Suprapubic skin (tissue), 4 donors: ENCODE data around the gene CLASP1. TPM values are rescaled to one million over a fixed set of nuclear protein-coding genes. Genes with fewer than 3 reads are reported as not detected.
A peak's percentile ranks its signal among the peaks of the same experiment; 100 is the strongest.
"Not testable (repeated sequence)": the region's sequence is repeated elsewhere in the genome, so short reads cannot be mapped to it uniquely, and the experiment has no call there.

Source experiments
- DNase-seq, 2 donors: peaks; one replicate each; pipeline ENCODE4 v3.0.0-alpha.2; 2019; ENCODE audit warnings: low spot score in 2 of 2
- H3K27ac ChIP-seq: fragments of 200-600 bp; sonication (generic); one replicate; pipeline ENCODE4 v1.5.1; 2019
- H3K27me3 ChIP-seq: fragments of 200-600 bp; sonication (generic); one replicate; pipeline ENCODE4 v1.5.1; 2019
- H3K36me3 ChIP-seq: fragments of 200-600 bp; sonication (generic); one replicate; pipeline ENCODE4 v1.5.1; 2019
- H3K4me1 ChIP-seq: fragments of 200-600 bp; sonication (generic); one replicate; pipeline ENCODE4 v1.5.1; 2019
- H3K4me3 ChIP-seq: fragments of 200-600 bp; sonication (generic); one replicate; pipeline ENCODE4 v1.5.1; 2019; ENCODE audit warnings: mild to moderate bottlenecking
- H3K9me3 ChIP-seq: fragments of 200-600 bp; sonication (generic); one replicate; pipeline ENCODE4 v1.5.1; 2019
- EP300 ChIP-seq: sonication (generic); formaldehyde crosslinking; IDR thresholded peaks from one replicate; pipeline ENCODE4 v1.6.1; 2017; ENCODE audit warnings: antibody characterized with exemption
- POLR2A ChIP-seq, 2 donors: fragments of 450-650 bp; IDR thresholded peaks; one replicate each; pipeline ENCODE4 v1.6.1; 2017; ENCODE audit warnings: antibody characterized with exemption in 2 of 2, mild to moderate bottlenecking in 2 of 2, moderate library complexity in 2 of 2
- POLR2AphosphoS5 ChIP-seq, 3 donors: sonication (generic); formaldehyde crosslinking; IDR thresholded peaks; one replicate each; pipeline ENCODE4 v1.6.1; 2017; ENCODE audit warnings: antibody characterized with exemption in 3 of 3
- whole genome bisulfite sequencing: methylation state at CpG from one replicate; pipeline ENCODE4 v1.1.5; 2018; 5-methylcytosine and 5-hydroxymethylcytosine counted together
- total RNA-seq, 4 donors: library from RNA; depleted of rRNA; stranded (reverse); fragments of >200 nt; gene quantifications; one replicate each; pipeline ENCODE4 v1.1.0, GENCODE V29; 2016
- TF ChIP-seq, protein P1 (sequence below), 2 donors: fragments of 200-600 bp in 1 of 2; fragments of 450-650 bp in 1 of 2; sonication (generic) in 1 of 2; IDR thresholded peaks; one replicate each; pipeline ENCODE4 v1.5.1; 2016 to 2019; ENCODE audit warnings: antibody characterized with exemption in 2 of 2, mild to moderate bottlenecking in 1 of 2, moderate library complexity in 1 of 2

Gene CLASP1
- total RNA-seq, 4 donors from 2014 or later: 53.3 to 99.5 (median 67.6) TPM

DNA sequence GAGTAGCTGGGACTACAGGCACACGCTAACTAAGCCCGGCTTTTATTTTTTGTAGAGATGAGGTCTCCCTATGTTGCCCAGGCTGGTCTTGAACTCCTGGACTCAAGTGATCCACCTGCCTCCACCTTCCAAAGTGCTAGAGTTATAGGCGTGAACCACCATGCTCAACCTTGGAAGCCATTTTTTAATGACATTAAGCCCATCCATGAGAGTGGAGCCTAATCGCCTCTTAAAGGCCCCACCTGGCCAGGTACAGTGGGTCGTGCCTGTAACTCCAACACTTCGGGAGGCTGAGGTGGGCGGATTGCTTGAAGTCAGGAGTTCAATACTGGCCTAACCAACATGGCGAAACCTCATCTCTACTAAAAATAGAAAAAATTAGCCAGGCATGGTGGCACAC is 322.6 kb downstream of the CLASP1 start:
- TF ChIP-seq, protein P1, sequence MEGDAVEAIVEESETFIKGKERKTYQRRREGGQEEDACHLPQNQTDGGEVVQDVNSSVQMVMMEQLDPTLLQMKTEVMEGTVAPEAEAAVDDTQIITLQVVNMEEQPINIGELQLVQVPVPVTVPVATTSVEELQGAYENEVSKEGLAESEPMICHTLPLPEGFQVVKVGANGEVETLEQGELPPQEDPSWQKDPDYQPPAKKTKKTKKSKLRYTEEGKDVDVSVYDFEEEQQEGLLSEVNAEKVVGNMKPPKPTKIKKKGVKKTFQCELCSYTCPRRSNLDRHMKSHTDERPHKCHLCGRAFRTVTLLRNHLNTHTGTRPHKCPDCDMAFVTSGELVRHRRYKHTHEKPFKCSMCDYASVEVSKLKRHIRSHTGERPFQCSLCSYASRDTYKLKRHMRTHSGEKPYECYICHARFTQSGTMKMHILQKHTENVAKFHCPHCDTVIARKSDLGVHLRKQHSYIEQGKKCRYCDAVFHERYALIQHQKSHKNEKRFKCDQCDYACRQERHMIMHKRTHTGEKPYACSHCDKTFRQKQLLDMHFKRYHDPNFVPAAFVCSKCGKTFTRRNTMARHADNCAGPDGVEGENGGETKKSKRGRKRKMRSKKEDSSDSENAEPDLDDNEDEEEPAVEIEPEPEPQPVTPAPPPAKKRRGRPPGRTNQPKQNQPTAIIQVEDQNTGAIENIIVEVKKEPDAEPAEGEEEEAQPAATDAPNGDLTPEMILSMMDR (IDR thresholded peaks at IDR 0.05): no peak
- TF ChIP-seq POLR2A (IDR thresholded peaks at IDR 0.05) (no peak), EP300 (no peak), POLR2AphosphoS5 (IDR thresholded peaks at IDR 0.05) (no peak)
- peak in 1 of 2 donors; percentile 59 for DNase-seq
- WGBS: over 99% methylated on average over 8 of the region's 8 CpGs

DNA sequence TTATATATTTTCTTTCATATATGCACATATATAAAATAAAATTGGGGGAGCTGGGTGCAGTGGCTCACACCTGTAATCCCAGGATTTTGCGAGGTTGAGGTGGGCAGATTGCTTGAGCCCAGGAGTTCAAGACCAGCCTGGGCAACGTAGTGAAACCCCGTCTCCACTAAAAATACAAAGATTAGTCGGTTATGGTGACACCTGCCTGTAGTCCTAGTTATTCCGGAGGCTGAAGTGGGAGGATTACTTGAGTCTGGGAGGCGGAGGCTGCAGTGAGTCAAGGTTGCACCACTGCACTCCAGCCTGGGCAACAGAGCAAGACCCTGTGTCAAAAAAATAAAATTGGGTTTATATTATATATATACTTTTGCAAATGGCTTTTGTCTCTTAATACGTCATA is 324.7 kb downstream of the CLASP1 start:
- Histone ChIP-seq H3K27ac (no peak overlapping the region), H3K4me3 (no peak overlapping the region), H3K36me3 (no peaks in the 10 kb centered on the region), H3K27me3 (no peaks in the 10 kb centered on the region), H3K4me1 (no peaks in the 10 kb centered on the region), H3K9me3 (no peaks in the 10 kb centered on the region)
- peak in 1 of 2 donors; percentile 16 for DNase-seq
- TF ChIP-seq POLR2A (IDR thresholded peaks at IDR 0.05): no peak
- TF ChIP-seq, protein P1 (IDR thresholded peaks at IDR 0.05): no peak
- TF ChIP-seq POLR2AphosphoS5 (IDR thresholded peaks at IDR 0.05): no peak
- no peak for TF ChIP-seq EP300
- 93% methylated on average over 7 of the region's 7 CpGs for WGBS

More for the DNA sequence above, 322.6 kb downstream of the CLASP1 start:
- no peak overlapping the region for H3K27ac ChIP-seq
- no peak overlapping the region for H3K4me3 ChIP-seq
- no peaks in the 10 kb centered on the region for H3K9me3 ChIP-seq
- H3K27me3 ChIP-seq: no peaks in the 10 kb centered on the region
- H3K4me1 ChIP-seq: no peaks in the 10 kb centered on the region
- H3K36me3 ChIP-seq: no peaks in the 10 kb centered on the region

DNA sequence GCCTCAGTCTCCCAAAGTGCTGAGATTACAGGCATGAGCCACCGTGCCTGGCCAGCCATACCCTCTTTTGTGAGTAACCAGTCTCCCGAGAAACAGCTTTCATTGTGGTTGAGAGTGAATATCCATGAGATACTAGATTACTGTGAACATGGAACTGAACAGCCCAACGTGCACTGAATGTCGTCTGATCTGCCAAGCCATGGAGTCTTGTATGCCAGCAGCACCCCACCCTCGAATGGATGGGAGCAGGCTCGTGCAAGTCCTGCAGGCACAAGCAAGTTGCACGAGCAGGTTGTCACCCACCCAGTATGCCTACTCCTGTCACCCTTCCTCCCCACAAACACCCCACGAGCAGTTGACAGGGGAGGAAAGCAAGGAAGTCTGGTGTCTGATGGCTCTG is 327.8 kb downstream of the CLASP1 start:
- TF ChIP-seq EP300 (no peak), POLR2A (IDR thresholded peaks at IDR 0.05) (no peak), POLR2AphosphoS5 (IDR thresholded peaks at IDR 0.05) (no peak)
- TF ChIP-seq, protein P1 (IDR thresholded peaks at IDR 0.05): no peak
- DNase-seq: peak in 1 of 2 donors; percentile 31
- WGBS: 38% methylated on average over 2 of the region's 8 CpGs
- Histone ChIP-seq H3K4me3 (no peak overlapping the region), H3K36me3 (no peaks in the 10 kb centered on the region), H3K4me1 (no peaks in the 10 kb centered on the region), H3K27ac (no peak overlapping the region), H3K9me3 (no peaks in the 10 kb centered on the region), H3K27me3 (no peaks in the 10 kb centered on the region)

DNA sequence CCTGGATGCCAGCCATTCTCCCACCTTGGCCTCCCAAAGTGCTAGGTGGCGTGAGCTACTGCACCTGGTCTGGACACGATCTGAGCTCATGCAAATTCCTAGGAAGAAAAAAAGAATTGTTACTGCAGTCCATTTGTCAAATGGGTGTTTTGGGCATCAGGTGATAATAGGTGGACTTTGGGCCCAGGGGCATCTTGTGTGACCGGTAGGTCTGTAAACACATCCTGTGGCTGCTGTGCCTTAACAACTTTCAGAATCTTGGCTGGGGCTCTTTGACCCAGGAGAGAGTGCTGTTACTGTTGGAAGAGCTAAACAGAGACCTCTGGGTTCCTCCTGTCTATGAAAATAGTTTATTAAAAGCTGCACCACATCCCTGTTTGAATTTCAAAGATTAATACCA is 329.3 kb downstream of the CLASP1 start:
- 89% methylated on average over 3 of the region's 3 CpGs for WGBS
- DNase-seq: peak in 1 of 2 donors; percentile 13

DNA sequence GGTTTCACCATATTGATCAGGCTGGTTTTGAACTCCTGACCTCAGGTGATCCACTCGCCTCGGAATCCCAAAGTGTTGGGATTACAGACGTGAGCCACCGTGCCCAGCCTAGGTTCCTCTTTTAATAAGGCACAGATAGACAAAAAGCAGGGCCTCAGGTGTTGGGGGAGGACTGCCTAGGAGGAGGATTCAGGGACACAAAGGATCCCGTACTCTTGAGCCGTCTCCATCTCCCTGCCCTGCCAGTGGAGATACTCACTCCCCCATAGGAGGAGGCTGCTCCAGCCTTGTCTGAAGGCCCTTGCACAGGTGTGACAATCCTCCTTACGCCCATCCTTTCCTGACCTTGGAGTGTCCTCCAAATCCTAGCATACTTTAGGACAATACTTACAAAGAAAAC is 332.3 kb downstream of the CLASP1 start:
- Histone ChIP-seq H3K4me3 (no peak overlapping the region), H3K9me3 (no peaks in the 10 kb centered on the region), H3K36me3 (no peaks in the 10 kb centered on the region), H3K27ac (no peak overlapping the region), H3K4me1 (no peaks in the 10 kb centered on the region), H3K27me3 (no peaks in the 10 kb centered on the region)
- no peak for DNase-seq
- WGBS: 95% methylated on average over 7 of the region's 7 CpGs
- TF ChIP-seq, protein P1 (IDR thresholded peaks at IDR 0.05): no peak
- TF ChIP-seq POLR2AphosphoS5 (IDR thresholded peaks at IDR 0.05): no peak
- TF ChIP-seq EP300: no peak
- no peak for TF ChIP-seq POLR2A (IDR thresholded peaks at IDR 0.05)

More for the DNA sequence above, 329.3 kb downstream of the CLASP1 start:
- TF ChIP-seq, protein P1 (IDR thresholded peaks at IDR 0.05): no peak
- TF ChIP-seq POLR2A (IDR thresholded peaks at IDR 0.05): no peak
- no peak for TF ChIP-seq EP300
- TF ChIP-seq POLR2AphosphoS5 (IDR thresholded peaks at IDR 0.05): no peak
- Histone ChIP-seq H3K9me3 (no peaks in the 10 kb centered on the region), H3K4me3 (no peak overlapping the region), H3K27me3 (no peaks in the 10 kb centered on the region), H3K27ac (no peak overlapping the region), H3K4me1 (no peaks in the 10 kb centered on the region), H3K36me3 (no peaks in the 10 kb centered on the region)

DNA sequence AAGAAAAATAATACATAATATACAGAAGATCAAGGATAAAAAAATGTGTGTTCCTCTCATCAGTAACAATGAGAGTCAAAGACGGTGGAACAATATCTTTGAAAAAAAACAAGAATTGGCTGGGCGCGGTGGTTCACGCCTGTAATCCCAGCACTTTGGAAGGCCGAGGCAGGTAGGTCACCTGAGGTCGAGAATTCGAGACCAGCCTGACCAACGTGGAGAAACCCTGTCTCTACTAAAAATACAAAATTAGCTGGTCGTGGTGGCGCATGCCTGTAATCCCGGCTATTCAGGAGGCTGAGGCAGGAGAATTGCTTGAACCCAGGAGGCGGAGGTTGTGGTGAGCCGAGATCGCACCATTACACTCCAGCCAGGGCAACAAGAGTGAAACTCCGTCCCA is 335.6 kb downstream of the CLASP1 start:
- not testable (repeated sequence) for H3K36me3 ChIP-seq, H3K4me3 ChIP-seq, H3K27me3 ChIP-seq, DNase-seq, H3K4me1 ChIP-seq, H3K9me3 ChIP-seq, H3K27ac ChIP-seq
- WGBS: 87% methylated on average over 15 of the region's 15 CpGs
